PFSK-1 (cell line): ENCODE measurements around the gene PLEKHG1.

Experiments
- FOXP2 ChIP-seq: optimal IDR thresholded peaks from 2 replicates; pipeline ENCODE3; 2011; ENCODE audit warnings: borderline replicate concordance, control low read depth, inconsistent platforms; ENCODE audit not compliant: insufficient read depth; ENCODE audit errors: extremely low read length, extremely low read depth
- POLR2AphosphoS5 ChIP-seq: IDR thresholded peaks from 2 replicates; pipeline ENCODE4 v1.6.1; 2012; ENCODE audit warnings: low read depth, mild to moderate bottlenecking, control low read depth, low read length, moderate library complexity
- REST ChIP-seq, 2 experiments: IDR thresholded peaks; 2 replicates each; pipeline versions ENCODE4 v1.6.1 to v1.8.0; 2011 to 2012; ENCODE audit warnings: low read depth in 2 of 2, low read length in 2 of 2, control low read depth in 1 of 2, inconsistent platforms in 1 of 2, mild to moderate bottlenecking in 1 of 2, moderate library complexity in 1 of 2; ENCODE audit not compliant: insufficient read depth in 1 of 2
- SIN3A ChIP-seq: IDR thresholded peaks from 2 replicates; pipeline ENCODE4 v1.6.1; 2012; ENCODE audit warnings: mild to moderate bottlenecking, low read length, moderate library complexity, borderline replicate concordance; ENCODE audit not compliant: insufficient read depth
- TAF1 ChIP-seq: IDR thresholded peaks from 2 replicates; pipeline ENCODE4 v1.6.1; 2012; ENCODE audit warnings: low read length, control low read depth, borderline replicate concordance; ENCODE audit not compliant: insufficient read depth

PLEKHG1 gene

GRCh38 chr6:150613269-150613668 lies 13.6 kb downstream of the PLEKHG1 start:
- no peak for TF ChIP-seq SIN3A
- no peak for TF ChIP-seq TAF1
- no peak for TF ChIP-seq REST (IDR thresholded peaks at IDR 0.05; ENCODE audit: insufficient read depth in 1 of 2, low read depth in 2 of 2, low read length in 2 of 2)
- TF ChIP-seq POLR2AphosphoS5: no peak
- no peak for TF ChIP-seq FOXP2

GRCh38 chr6:150615967-150616366 lies 16.3 kb downstream of the PLEKHG1 start:
- TF ChIP-seq REST (IDR thresholded peaks at IDR 0.05; ENCODE audit: insufficient read depth in 1 of 2, low read depth in 2 of 2, low read length in 2 of 2) (no peak), TAF1 (no peak), POLR2AphosphoS5 (no peak), SIN3A (no peak)

GRCh38 chr6:150616586-150616985 lies 16.9 kb downstream of the PLEKHG1 start:
- no peak for TF ChIP-seq POLR2AphosphoS5
- TF ChIP-seq FOXP2: no peak
- TF ChIP-seq TAF1: no peak
- no peak for TF ChIP-seq SIN3A
- TF ChIP-seq REST (IDR thresholded peaks at IDR 0.05; ENCODE audit: insufficient read depth in 1 of 2, low read depth in 2 of 2, low read length in 2 of 2): no peak

- TF ChIP-seq FOXP2: no peak
- TF ChIP-seq TAF1: no peak
- no peak for TF ChIP-seq SIN3A
- TF ChIP-seq POLR2AphosphoS5: no peak
- TF ChIP-seq REST (IDR thresholded peaks at IDR 0.05; ENCODE audit: insufficient read depth in 1 of 2, low read depth in 2 of 2, low read length in 2 of 2): no peak
Observed at GRCh38 chr6:150617062-150617461, 17.4 kb downstream of the PLEKHG1 start.

GRCh38 chr6:150617496-150618460 lies 18.1 kb downstream of the PLEKHG1 start:
- no peak for TF ChIP-seq POLR2AphosphoS5
- no peak for TF ChIP-seq SIN3A
- TF ChIP-seq FOXP2: no peak
- TF ChIP-seq REST (IDR thresholded peaks at IDR 0.05; ENCODE audit: insufficient read depth in 1 of 2, low read depth in 2 of 2, low read length in 2 of 2): no peak
- no peak for TF ChIP-seq TAF1
